ENCODE results near the gene SECTM1. TPM values are rescaled to one million over a fixed set of nuclear protein-coding genes. Genes with fewer than 3 reads are reported as not detected.

SECTM1 gene
- total and polyA plus RNA-seq, 9 of the 15 experiments (the other 6 are each of a cell fraction or from before 2014, with no cell fraction given), result 0.11 to 0.46 (median 0.18) TPM; not detected in 6

DNA sequence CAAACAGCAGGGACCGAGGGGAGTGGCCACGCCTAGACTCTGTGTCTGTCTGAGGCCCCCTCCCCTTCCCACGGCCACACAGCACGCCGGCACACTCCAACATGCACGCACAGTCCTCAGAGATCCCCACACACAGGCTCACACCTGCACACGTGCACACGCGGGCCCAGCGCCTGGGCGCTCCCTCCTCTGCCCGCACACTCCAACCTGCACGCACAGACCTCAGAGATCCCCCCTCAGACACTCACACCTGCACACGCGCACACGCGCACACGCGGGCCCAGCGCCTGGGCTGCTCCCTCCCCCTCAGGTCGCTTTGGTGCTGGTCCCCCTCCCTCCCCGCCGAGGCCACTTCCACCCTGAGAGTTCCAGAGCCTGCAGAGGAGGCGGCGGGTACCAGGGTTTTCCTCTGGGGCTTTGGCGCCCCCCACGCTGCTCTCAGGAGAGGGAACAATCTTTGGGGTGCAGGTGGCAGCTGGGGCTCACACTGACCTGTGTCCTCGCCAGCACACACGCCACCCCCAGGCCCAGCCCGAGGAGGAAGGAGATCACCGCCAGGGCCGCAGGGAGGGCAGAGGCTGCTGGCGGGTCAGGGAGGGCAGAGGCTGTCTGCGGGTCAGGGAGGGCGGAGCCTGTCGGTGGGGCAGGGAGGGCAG, 17.7 kb downstream of the SECTM1 start:
- no peak overlapping the region for H3K4me3 ChIP-seq
- DNase-seq (ENCODE audit: extremely low read depth in 1 of 4, low spot score in 3 of 4), result no peak
- no peaks in the 10 kb centered on the region for H3K27me3 ChIP-seq (ENCODE audit: control insufficient read depth in 2 of 2, insufficient read depth in 2 of 2, low read length in 2 of 2)
- no peak overlapping the region for H3K27ac ChIP-seq (ENCODE audit: extremely low read depth, low read depth, low read length)
- ChIA-PET CTCF (ENCODE audit: low intra/inter-chr PET ratio) (no interaction called here), POLR2A (no interaction called here)
- no peak overlapping the region for H3K4me2 ChIP-seq (ENCODE audit: insufficient read depth, low read length)
- BruUV-seq (replicated peaks), result no TSS peak
- H2AFZ ChIP-seq (ENCODE audit: low read depth, low read length), result peak overlapping the region; percentile 84
- H3K36me3 ChIP-seq (ENCODE audit: control insufficient read depth, insufficient read depth, low read length), result no peaks in the 10 kb centered on the region
- in situ Hi-C loops (cut with MboI) (no loop called here), intact Hi-C loops (cut with micrococcal nuclease) (no loop called here)
- peak; percentile 50 for ATAC-seq
- no peaks in the 10 kb centered on the region for H3K9me1 ChIP-seq (ENCODE audit: control insufficient read depth, insufficient read depth, low read length)
- peaks cover 5 to 78% of the 10 kb centered on the region in 2 experiments; a peak in 4 of 5 replicates for H3K4me1 ChIP-seq (replicated peaks in 1 of 2; ENCODE audit: control insufficient read depth in 2 of 2, insufficient read depth in 2 of 2, low read length in 2 of 2)
- no peaks in the 10 kb centered on the region for H3K79me2 ChIP-seq (ENCODE audit: control insufficient read depth, insufficient read depth, low read length)
- H3K9me3 ChIP-seq (replicated peaks; ENCODE audit: control insufficient read depth, insufficient read depth, low read depth, low read length), result peaks cover 10% of the 10 kb centered on the region
- H4K20me1 ChIP-seq (replicated peaks; ENCODE audit: control insufficient read depth, insufficient read depth, low read length), result no peaks in the 10 kb centered on the region
- FAIRE-seq, result no peak
- WGBS (ENCODE audit: insufficient coverage, low coverage, missing lambda C conversion rate), result 47% methylated on average over 23 of the region's 36 CpGs
- peak overlapping the region in 1 of 2 experiments; percentile 69; a peak in 2 of 4 replicates for H3K9ac ChIP-seq (ENCODE audit: insufficient read depth in 1 of 2, low read depth in 2 of 2, low read length in 2 of 2)
- TF ChIP-seq, protein P1, sequence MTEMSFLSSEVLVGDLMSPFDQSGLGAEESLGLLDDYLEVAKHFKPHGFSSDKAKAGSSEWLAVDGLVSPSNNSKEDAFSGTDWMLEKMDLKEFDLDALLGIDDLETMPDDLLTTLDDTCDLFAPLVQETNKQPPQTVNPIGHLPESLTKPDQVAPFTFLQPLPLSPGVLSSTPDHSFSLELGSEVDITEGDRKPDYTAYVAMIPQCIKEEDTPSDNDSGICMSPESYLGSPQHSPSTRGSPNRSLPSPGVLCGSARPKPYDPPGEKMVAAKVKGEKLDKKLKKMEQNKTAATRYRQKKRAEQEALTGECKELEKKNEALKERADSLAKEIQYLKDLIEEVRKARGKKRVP (CRISPR knock-in tag; IDR thresholded peaks at IDR 0.05), result no peak
- TF ChIP-seq L3MBTL2 (IDR thresholded peaks at IDR 0.05) (peak; percentile 32; the same call in 1 of the 2 replicates), RB1 (IDR thresholded peaks at IDR 0.05; ENCODE audit: low read depth) (no peak), ZBTB1 (CRISPR knock-in tag; IDR thresholded peaks at IDR 0.05; ENCODE audit: borderline replicate concordance, low read depth) (no peak), NRF1 (conservative IDR thresholded peaks at IDR 0.05 in 1 of 2, IDR thresholded peaks at IDR 0.05 in 1 of 2) (peak in 1 of 2 experiments; percentile 26; a peak in 1 of 4 replicates), ZNF174 (CRISPR knock-in tag; IDR thresholded peaks at IDR 0.05) (no peak), MEIS2 (IDR thresholded peaks at IDR 0.05; ENCODE audit: partially characterized antibody) (no peak)
- TF ChIP-seq, protein P2, sequence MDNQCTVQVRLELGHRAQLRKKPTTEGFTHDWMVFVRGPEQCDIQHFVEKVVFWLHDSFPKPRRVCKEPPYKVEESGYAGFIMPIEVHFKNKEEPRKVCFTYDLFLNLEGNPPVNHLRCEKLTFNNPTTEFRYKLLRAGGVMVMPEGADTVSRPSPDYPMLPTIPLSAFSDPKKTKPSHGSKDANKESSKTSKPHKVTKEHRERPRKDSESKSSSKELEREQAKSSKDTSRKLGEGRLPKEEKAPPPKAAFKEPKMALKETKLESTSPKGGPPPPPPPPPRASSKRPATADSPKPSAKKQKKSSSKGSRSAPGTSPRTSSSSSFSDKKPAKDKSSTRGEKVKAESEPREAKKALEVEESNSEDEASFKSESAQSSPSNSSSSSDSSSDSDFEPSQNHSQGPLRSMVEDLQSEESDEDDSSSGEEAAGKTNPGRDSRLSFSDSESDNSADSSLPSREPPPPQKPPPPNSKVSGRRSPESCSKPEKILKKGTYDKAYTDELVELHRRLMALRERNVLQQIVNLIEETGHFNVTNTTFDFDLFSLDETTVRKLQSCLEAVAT (IDR thresholded peaks at IDR 0.05), result peak in 1 of 2 experiments; percentile 33; a peak in 1 of 4 replicates
- TF ChIP-seq, protein P3, sequence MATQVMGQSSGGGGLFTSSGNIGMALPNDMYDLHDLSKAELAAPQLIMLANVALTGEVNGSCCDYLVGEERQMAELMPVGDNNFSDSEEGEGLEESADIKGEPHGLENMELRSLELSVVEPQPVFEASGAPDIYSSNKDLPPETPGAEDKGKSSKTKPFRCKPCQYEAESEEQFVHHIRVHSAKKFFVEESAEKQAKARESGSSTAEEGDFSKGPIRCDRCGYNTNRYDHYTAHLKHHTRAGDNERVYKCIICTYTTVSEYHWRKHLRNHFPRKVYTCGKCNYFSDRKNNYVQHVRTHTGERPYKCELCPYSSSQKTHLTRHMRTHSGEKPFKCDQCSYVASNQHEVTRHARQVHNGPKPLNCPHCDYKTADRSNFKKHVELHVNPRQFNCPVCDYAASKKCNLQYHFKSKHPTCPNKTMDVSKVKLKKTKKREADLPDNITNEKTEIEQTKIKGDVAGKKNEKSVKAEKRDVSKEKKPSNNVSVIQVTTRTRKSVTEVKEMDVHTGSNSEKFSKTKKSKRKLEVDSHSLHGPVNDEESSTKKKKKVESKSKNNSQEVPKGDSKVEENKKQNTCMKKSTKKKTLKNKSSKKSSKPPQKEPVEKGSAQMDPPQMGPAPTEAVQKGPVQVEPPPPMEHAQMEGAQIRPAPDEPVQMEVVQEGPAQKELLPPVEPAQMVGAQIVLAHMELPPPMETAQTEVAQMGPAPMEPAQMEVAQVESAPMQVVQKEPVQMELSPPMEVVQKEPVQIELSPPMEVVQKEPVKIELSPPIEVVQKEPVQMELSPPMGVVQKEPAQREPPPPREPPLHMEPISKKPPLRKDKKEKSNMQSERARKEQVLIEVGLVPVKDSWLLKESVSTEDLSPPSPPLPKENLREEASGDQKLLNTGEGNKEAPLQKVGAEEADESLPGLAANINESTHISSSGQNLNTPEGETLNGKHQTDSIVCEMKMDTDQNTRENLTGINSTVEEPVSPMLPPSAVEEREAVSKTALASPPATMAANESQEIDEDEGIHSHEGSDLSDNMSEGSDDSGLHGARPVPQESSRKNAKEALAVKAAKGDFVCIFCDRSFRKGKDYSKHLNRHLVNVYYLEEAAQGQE (IDR thresholded peaks at IDR 0.05; ENCODE audit: borderline replicate concordance), result 0 out of 2 replicates have a peak, but pooled peaks have one; percentile 14
- TF ChIP-seq, protein P3 (CRISPR knock-in tag; IDR thresholded peaks at IDR 0.05; ENCODE audit: low read depth), result no peak
